GM12878 (cell line): ENCODE measurements around the gene GBGT1. TPM values are rescaled to one million over a fixed set of nuclear protein-coding genes. Genes with fewer than 3 reads are reported as not detected.

Experiments
- ATAC-seq: fragments of 200-7000 bp; cut with Tn5 transposase; 3 replicates; pipeline ENCODE4 v1.9.1; 2020; ENCODE audit warnings: mild to moderate bottlenecking, moderate library complexity
- BruUV-seq: library from RNA; stranded (reverse); fragments of 400-500 nt; replicated peaks from 2 replicates; lab custom pipeline; 2021; lab: Mats Ljungman, UMichigan
- CTCF ChIA-PET: fragments of 300-600 bp; sonication (Branson Sonifier 250); formaldehyde crosslinking; extraction: SDS; loops from one replicate; lab custom pipeline; 2021; ENCODE audit warnings: inconsistent platforms; lab: Yijun Ruan, JAX
- POLR2A ChIA-PET: fragments of 350-600 bp; formaldehyde crosslinking; extraction: SDS; loops from one replicate; lab custom pipeline; 2021; ENCODE audit warnings: inconsistent platforms; lab: Charles Lee
- RAD21 ChIA-PET: fragments of 300-600 bp; sonication (Branson Sonifier 250); formaldehyde crosslinking; loops from one replicate; lab custom pipeline; 2023; ENCODE audit warnings: antibody characterized with exemption; ENCODE audit not compliant: unreplicated experiment; lab: Charles Lee
- SMC1A ChIA-PET: fragments of 300-600 bp; sonication (Branson Sonifier 250); formaldehyde crosslinking; loops from one replicate; lab custom pipeline; 2023; ENCODE audit not compliant: unreplicated experiment, uncharacterized antibody; lab: Charles Lee
- DNase-seq: peaks from one replicate; pipeline ENCODE4 v3.0.0-alpha.2; 2011; ENCODE audit warnings: low read depth, low spot score
- FAIRE-seq: peaks from 3 replicates; lab custom pipeline; 2011; peaks lifted over from hg19 to GRCh38; lab: Jason Lieb, UNC
- H2AFZ ChIP-seq: 2 replicates; pipeline ENCODE4 v1.6.0; 2011; ENCODE audit warnings: low read depth, low read length, control low read depth; ENCODE audit not compliant: control insufficient read depth
- H3K27ac ChIP-seq: 2 replicates; pipeline ENCODE4 v1.5.1; 2011; ENCODE audit warnings: control low read depth; ENCODE audit not compliant: control insufficient read depth, insufficient read depth
- H3K27me3 ChIP-seq, 2 experiments: replicated peaks in 1 of 2; 2 replicates each; pipeline versions ENCODE4 v1.6.0 to v1.6.1; 2011; ENCODE audit warnings: low read length in 1 of 2; ENCODE audit not compliant: control insufficient read depth in 2 of 2, insufficient read depth in 2 of 2
- H3K36me3 ChIP-seq, 2 experiments: 2 replicates each; pipeline ENCODE4 v1.5.1; 2011; ENCODE audit warnings: low read length in 1 of 2; ENCODE audit not compliant: control insufficient read depth in 2 of 2, insufficient read depth in 2 of 2
- H3K4me1 ChIP-seq: 2 replicates; pipeline ENCODE4 v1.6.1; 2011; ENCODE audit warnings: mild to moderate bottlenecking, low read length, moderate library complexity, mixed read lengths; ENCODE audit not compliant: control insufficient read depth, insufficient read depth
- H3K4me2 ChIP-seq: 2 replicates; pipeline ENCODE4 v1.6.0; 2011; ENCODE audit warnings: control low read depth; ENCODE audit not compliant: control insufficient read depth, insufficient read depth
- H3K4me3 ChIP-seq: fragments of 200-600 bp; sonication (generic); 2 replicates; pipeline ENCODE4 v1.5.1; 2016
- H3K79me2 ChIP-seq: 2 replicates; pipeline ENCODE4 v1.6.0; 2011; ENCODE audit warnings: low read length; ENCODE audit not compliant: control insufficient read depth, insufficient read depth
- H3K9ac ChIP-seq: 2 replicates; pipeline ENCODE4 v1.8.0; 2011; ENCODE audit warnings: low read length, control low read depth, mixed read lengths; ENCODE audit not compliant: control insufficient read depth, insufficient read depth
- H3K9me3 ChIP-seq: replicated peaks from 3 replicates; pipeline ENCODE4 v1.5.1; 2011; ENCODE audit warnings: mild to moderate bottlenecking, low read length; ENCODE audit not compliant: control insufficient read depth, insufficient read depth
- H4K20me1 ChIP-seq: 2 replicates; pipeline ENCODE4 v1.6.0; 2011; ENCODE audit not compliant: control insufficient read depth, insufficient read depth
- BHLHE40 ChIP-seq, 2 experiments: fragments of 450-650 bp in 1 of 2; IDR thresholded peaks; 2 replicates each; pipeline ENCODE4 v1.6.1; 2011 to 2017; ENCODE audit warnings: low read depth in 2 of 2, borderline replicate concordance in 1 of 2, improper control_type of control experiment in 1 of 2, low read length in 1 of 2, mild to moderate bottlenecking in 1 of 2
- MEF2A ChIP-seq: IDR thresholded peaks from 2 replicates; pipeline ENCODE4 v1.6.1; 2011; ENCODE audit warnings: low read depth, mild to moderate bottlenecking, low read length, moderate library complexity; ENCODE audit not compliant: insufficient read depth
- NFYA ChIP-seq: IDR thresholded peaks from 2 replicates; pipeline ENCODE4 v1.6.1; 2011; ENCODE audit warnings: low read depth, mild to moderate bottlenecking, low read length, improper control_type of control experiment, borderline replicate concordance
- NFYB ChIP-seq: IDR thresholded peaks from 2 replicates; pipeline ENCODE4 v1.6.1; 2011; ENCODE audit warnings: low read depth, mild to moderate bottlenecking, low read length, improper control_type of control experiment, moderate library complexity; ENCODE audit not compliant: insufficient read depth
- NR2C1 ChIP-seq: fragments of 450-650 bp; IDR thresholded peaks from 2 replicates; pipeline ENCODE4 v1.6.1; 2017; ENCODE audit warnings: antibody characterized with exemption, mild to moderate bottlenecking, moderate library complexity
- POLR2AphosphoS2 ChIP-seq: IDR thresholded peaks from 2 replicates; pipeline ENCODE4 v1.6.1; 2011; ENCODE audit warnings: low read depth, mild to moderate bottlenecking, low read length, improper control_type of control experiment, moderate library complexity
- RB1 ChIP-seq: fragments of 450-650 bp; formaldehyde crosslinking; IDR thresholded peaks from 2 replicates; pipeline ENCODE4 v1.6.1; 2017; ENCODE audit warnings: mild to moderate bottlenecking, borderline replicate concordance
- RUNX3 ChIP-seq: IDR thresholded peaks from 2 replicates; pipeline ENCODE4 v1.6.1; 2012; ENCODE audit warnings: low read length, inconsistent platforms
- YBX1 ChIP-seq: fragments of 450-650 bp; IDR thresholded peaks from 2 replicates; pipeline ENCODE4 v1.6.1; 2016; ENCODE audit warnings: antibody characterized with exemption
- ZBED1 ChIP-seq: IDR thresholded peaks from 2 replicates; pipeline ENCODE4 v1.6.1; 2016; ENCODE audit warnings: borderline replicate concordance
- WGBS: methylation state at CpG from one replicate; pipeline ENCODE4 v1.1.6; 2016; ENCODE audit warnings: low lambda C conversion rate; ENCODE audit not compliant: insufficient replicate concordance, insufficient coverage; ENCODE audit errors: missing lambda C conversion rate; 5-methylcytosine and 5-hydroxymethylcytosine counted together
- in situ Hi-C: fragments of 300-500 bp; cut with MboI; formaldehyde crosslinking; loops from 9 replicates; pipeline ENCODE4 v1.14.3; 2018; ENCODE audit warnings: mixed read lengths
- intact Hi-C: fragments of 100-400 bp; cut with micrococcal nuclease; formaldehyde crosslinking; loops from one replicate; pipeline ENCODE4 v1.14.2; 2022; ENCODE audit not compliant: unreplicated experiment
- polyA plus RNA-seq, 11 experiments: library from polyadenylated mRNA; depleted of rRNA in 4 of 11; unstranded in 6 of 11; stranded (reverse) in 5 of 11; fragments of >200 nt; fragmentation: Nextera tagmentation in 4 of 11; fragmentation: Illumina TruSeq in 1 of 11; extraction: Ambion mirVana in 4 of 11; extraction: Trizol in 1 of 11; gene quantifications; 1 replicate in 1 of 11; 2 replicates in 10 of 11; pipeline versions ENCODE4 v1.2.1 to v1.2.3, GENCODE V29; 2011 to 2016; ENCODE audit warnings: inconsistent platforms in 2 of 11, missing spikeins in 2 of 11, low read depth in 1 of 11
- total RNA-seq, 4 experiments: library from RNA; depleted of rRNA in 3 of 4; stranded (reverse); fragments of >200 nt in 3 of 4; fragmentation: Illumina TruSeq in 1 of 4; extraction: Trizol in 1 of 4; gene quantifications; 2 replicates each; pipeline versions ENCODE4 v1.2.1 to v1.2.3, GENCODE V29; 2013 to 2021
- TF ChIP-seq, protein P1 (sequence below): fragments of 450-650 bp; IDR thresholded peaks from 2 replicates; pipeline ENCODE4 v1.6.1; 2016; ENCODE audit warnings: mild to moderate bottlenecking, moderate library complexity, borderline replicate concordance
- TF ChIP-seq, protein P2 (sequence below): fragments of 450-650 bp; IDR thresholded peaks from 2 replicates; pipeline ENCODE4 v1.6.1; 2017; ENCODE audit warnings: borderline replicate concordance

Gene GBGT1
- total and polyA plus RNA-seq, 10 of the 15 experiments (the other 5 are each of a cell fraction or from before 2014, with no cell fraction given), result 0.08 to 1.9 (median 0.49) TPM

DNA sequence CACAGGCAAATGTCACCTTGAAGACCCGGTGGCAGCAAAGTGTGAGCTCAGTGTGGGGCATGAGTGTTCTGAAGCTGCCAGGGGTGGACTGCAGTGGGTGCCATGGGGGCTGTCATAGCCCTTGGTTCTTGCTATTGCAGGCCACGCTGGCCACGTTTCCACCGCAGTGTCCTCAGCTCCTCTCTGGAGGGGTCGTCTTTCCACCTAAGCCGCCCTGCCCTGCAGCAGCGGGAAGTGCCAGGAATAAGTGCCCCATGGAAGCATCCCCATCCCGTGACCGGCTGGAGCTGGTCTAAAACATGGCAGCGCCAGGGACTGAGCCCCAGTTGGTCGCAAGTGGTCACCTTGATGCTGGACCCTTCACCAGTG is 38.4 kb upstream of the GBGT1 start:
- intact Hi-C loops (no loop called here), in situ Hi-C loops (no loop called here)
- Histone ChIP-seq H4K20me1 (no peaks in the 10 kb centered on the region), H3K4me3 (no peak overlapping the region), H3K4me1 (no peaks in the 10 kb centered on the region), H2AFZ (no peak overlapping the region), H3K4me2 (no peak overlapping the region), H3K9me3 (no peaks in the 10 kb centered on the region), H3K9ac (no peak overlapping the region), H3K79me2 (no peaks in the 10 kb centered on the region), H3K27me3 (no peaks in the 10 kb centered on the region), H3K36me3 (no peaks in the 10 kb centered on the region), H3K27ac (no peak overlapping the region)
- 32% methylated on average over 11 of the region's 11 CpGs for WGBS
- SMC1A ChIA-PET, result no interaction called here
- TF ChIP-seq YBX1, result no peak
- TF ChIP-seq NR2C1, result no peak
- no peak for TF ChIP-seq NFYA
- TF ChIP-seq NFYB, result no peak
- ATAC-seq, result no peak
- no peak for FAIRE-seq
- RAD21 ChIA-PET, result no interaction called here
- BruUV-seq, result no TSS peak
- DNase-seq, result no peak
- POLR2A ChIA-PET, result no interaction called here
- CTCF ChIA-PET, result no interaction called here

DNA sequence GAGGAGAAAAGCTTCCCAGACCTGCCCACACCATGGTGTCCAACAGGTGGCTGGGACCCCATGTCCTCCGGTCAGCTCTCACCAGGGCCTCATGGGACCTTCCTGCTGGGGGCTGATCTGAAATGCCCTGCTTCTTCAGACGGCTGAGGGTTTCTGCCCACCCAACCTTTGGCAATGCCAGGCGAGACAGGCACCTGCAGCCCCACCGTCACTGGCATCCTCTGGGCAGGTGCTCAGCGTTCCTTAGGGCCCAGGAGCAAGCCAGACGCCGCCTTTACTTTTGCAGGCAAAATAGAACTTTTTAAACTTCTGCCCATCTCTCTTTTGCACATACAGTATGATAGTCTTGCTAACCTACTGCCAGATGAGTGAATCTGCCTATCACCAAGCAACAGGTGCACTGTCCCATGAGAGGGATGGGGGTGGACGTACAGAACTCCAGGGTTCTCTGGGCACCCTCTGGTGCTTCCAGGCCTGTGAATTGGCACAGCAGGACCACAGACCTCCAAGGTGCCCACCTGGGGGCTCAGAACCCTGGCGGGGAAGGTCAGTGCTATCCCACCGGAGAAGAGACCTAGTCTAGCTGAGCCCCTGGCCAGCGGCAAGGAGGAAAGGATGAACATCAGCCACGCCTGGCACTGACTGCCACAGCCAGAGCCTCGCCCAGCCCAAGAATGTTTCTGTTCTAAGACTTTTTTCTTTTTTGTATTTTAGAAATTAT is 37.9 kb upstream of the GBGT1 start:
- no peak overlapping the region for H3K9ac ChIP-seq
- POLR2A ChIA-PET, result no interaction called here
- FAIRE-seq (no peak), DNase-seq (no peak), ATAC-seq (no peak)
- no peaks in the 10 kb centered on the region for H4K20me1 ChIP-seq
- no peaks in the 10 kb centered on the region for H3K9me3 ChIP-seq
- SMC1A ChIA-PET, result no interaction called here
- in situ Hi-C loops (no loop called here), intact Hi-C loops (no loop called here)
- H3K27me3 ChIP-seq, result no peaks in the 10 kb centered on the region
- CTCF ChIA-PET, result no interaction called here
- whole genome bisulfite sequencing, result 29% methylated on average over 13 of the region's 13 CpGs
- RAD21 ChIA-PET, result no interaction called here
- no peaks in the 10 kb centered on the region for H3K4me1 ChIP-seq
- H3K36me3 ChIP-seq, result no peaks in the 10 kb centered on the region
- H3K4me2 ChIP-seq, result no peak overlapping the region
- no TSS peak for BruUV-seq
- no peaks in the 10 kb centered on the region for H3K79me2 ChIP-seq
- H3K27ac ChIP-seq, result no peak overlapping the region
- H3K4me3 ChIP-seq, result no peak overlapping the region
- no peak overlapping the region for H2AFZ ChIP-seq
- TF ChIP-seq POLR2AphosphoS2 (no peak), RB1 (no peak), BHLHE40 (IDR thresholded peaks at IDR 0.05; ENCODE audit: borderline replicate concordance in 1 of 2, low read depth in 2 of 2, low read length in 1 of 2) (no peak), ZBED1 (no peak), RUNX3 (no peak), MEF2A (no peak)
- TF ChIP-seq, protein P1, sequence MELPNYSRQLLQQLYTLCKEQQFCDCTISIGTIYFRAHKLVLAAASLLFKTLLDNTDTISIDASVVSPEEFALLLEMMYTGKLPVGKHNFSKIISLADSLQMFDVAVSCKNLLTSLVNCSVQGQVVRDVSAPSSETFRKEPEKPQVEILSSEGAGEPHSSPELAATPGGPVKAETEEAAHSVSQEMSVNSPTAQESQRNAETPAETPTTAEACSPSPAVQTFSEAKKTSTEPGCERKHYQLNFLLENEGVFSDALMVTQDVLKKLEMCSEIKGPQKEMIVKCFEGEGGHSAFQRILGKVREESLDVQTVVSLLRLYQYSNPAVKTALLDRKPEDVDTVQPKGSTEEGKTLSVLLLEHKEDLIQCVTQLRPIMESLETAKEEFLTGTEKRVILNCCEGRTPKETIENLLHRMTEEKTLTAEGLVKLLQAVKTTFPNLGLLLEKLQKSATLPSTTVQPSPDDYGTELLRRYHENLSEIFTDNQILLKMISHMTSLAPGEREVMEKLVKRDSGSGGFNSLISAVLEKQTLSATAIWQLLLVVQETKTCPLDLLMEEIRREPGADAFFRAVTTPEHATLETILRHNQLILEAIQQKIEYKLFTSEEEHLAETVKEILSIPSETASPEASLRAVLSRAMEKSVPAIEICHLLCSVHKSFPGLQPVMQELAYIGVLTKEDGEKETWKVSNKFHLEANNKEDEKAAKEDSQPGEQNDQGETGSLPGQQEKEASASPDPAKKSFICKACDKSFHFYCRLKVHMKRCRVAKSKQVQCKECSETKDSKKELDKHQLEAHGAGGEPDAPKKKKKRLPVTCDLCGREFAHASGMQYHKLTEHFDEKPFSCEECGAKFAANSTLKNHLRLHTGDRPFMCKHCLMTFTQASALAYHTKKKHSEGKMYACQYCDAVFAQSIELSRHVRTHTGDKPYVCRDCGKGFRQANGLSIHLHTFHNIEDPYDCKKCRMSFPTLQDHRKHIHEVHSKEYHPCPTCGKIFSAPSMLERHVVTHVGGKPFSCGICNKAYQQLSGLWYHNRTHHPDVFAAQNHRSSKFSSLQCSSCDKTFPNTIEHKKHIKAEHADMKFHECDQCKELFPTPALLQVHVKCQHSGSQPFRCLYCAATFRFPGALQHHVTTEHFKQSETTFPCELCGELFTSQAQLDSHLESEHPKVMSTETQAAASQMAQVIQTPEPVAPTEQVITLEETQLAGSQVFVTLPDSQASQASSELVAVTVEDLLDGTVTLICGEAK, result no peak
- TF ChIP-seq, protein P2, sequence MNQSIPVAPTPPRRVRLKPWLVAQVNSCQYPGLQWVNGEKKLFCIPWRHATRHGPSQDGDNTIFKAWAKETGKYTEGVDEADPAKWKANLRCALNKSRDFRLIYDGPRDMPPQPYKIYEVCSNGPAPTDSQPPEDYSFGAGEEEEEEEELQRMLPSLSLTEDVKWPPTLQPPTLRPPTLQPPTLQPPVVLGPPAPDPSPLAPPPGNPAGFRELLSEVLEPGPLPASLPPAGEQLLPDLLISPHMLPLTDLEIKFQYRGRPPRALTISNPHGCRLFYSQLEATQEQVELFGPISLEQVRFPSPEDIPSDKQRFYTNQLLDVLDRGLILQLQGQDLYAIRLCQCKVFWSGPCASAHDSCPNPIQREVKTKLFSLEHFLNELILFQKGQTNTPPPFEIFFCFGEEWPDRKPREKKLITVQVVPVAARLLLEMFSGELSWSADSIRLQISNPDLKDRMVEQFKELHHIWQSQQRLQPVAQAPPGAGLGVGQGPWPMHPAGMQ, result no peak
